PC-3 (cell line): ENCODE data around the gene ATP4A.

Source experiments
- EZH2 ChIP-seq: fragments of 300-600 bp; sonication (generic); IDR thresholded peaks from one replicate; pipeline ENCODE4 v1.6.1; 2017; ENCODE audit warnings: antibody characterized with exemption, mild to moderate bottlenecking, low read length; ENCODE audit not compliant: unreplicated experiment
- TF ChIP-seq, protein P1 (sequence below): fragments of 300-600 bp; sonication (generic); conservative IDR thresholded peaks from 2 replicates; pipeline ENCODE4 v1.5.1; 2017; ENCODE audit warnings: antibody characterized with exemption, low read depth, mild to moderate bottlenecking, low read length

DNA sequence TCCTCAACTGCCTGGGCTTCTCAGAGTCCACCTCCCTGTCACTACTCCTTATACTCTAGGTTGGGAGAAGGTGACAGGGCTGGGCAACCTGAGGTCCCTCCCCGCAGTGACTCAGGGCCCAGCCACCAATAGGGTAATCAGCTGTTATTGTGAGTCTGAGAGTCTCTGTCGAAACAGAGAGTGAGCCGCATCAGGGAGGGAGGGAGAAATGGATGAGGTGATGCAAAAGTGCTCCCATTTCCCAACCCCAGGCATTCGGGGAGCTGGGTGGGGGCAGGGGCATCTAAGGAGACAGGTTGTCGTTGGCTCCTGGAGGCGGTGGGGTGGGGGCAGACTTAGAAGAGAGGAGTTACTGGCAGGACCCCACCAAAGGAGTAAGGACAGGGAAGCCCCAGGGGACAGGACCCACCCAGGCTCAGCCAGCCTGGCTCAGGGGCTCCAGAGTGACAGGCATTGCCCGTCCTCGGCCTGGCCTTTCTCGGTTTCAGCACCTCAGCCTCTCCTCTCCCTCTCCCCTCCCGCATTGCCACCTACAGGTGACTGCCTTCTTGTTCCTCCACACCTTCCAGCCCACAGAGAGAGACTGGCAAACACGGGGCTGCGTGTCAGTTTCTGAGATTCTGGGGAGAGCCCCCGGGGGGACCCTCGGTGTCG lies 49.7 kb downstream of the ATP4A start, which contains the start of gene DMKN:
- TF ChIP-seq, protein P1, sequence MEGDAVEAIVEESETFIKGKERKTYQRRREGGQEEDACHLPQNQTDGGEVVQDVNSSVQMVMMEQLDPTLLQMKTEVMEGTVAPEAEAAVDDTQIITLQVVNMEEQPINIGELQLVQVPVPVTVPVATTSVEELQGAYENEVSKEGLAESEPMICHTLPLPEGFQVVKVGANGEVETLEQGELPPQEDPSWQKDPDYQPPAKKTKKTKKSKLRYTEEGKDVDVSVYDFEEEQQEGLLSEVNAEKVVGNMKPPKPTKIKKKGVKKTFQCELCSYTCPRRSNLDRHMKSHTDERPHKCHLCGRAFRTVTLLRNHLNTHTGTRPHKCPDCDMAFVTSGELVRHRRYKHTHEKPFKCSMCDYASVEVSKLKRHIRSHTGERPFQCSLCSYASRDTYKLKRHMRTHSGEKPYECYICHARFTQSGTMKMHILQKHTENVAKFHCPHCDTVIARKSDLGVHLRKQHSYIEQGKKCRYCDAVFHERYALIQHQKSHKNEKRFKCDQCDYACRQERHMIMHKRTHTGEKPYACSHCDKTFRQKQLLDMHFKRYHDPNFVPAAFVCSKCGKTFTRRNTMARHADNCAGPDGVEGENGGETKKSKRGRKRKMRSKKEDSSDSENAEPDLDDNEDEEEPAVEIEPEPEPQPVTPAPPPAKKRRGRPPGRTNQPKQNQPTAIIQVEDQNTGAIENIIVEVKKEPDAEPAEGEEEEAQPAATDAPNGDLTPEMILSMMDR = no peak
- no peak for TF ChIP-seq EZH2
